Stimulated activated CD8-positive, alpha-beta memory T cell treated with anti-CD3 and anti-CD28 coated beads, Interleukin-7, amount 100 ng/mL, for 48 hours (primary cell): ENCODE results near the gene SLC38A3.
A peak's percentile ranks its signal among the peaks of the same experiment; 100 is the strongest.

Experiments used
- DNase-seq, 2 donors: peaks; one replicate each; pipeline ENCODE4 v3.0.0-alpha.2; 2020; ENCODE audit warnings: low read depth in 1 of 2; ENCODE audit errors: extremely low read depth in 1 of 2

Gene SLC38A3

GRCh38 chr3:50190936-50191660 lies 14.0 kb upstream of the SLC38A3 start, which contains the start of gene GNAT1:
Gene GNAT1, plus strand, starts transcription at chr3:50191610. Its CDS starts 116 bp downstream, at chr3:50191726.
- DNase-seq = no peak

GRCh38 chr3:50192124-50192523 lies 12.9 kb upstream of the SLC38A3 start:
- no peak for DNase-seq

GRCh38 chr3:50192689-50193141 lies 12.4 kb upstream of the SLC38A3 start:
- peak; percentile 58 to 62 for DNase-seq

- no peak for DNase-seq
Observed at GRCh38 chr3:50193286-50193685, 11.8 kb upstream of the SLC38A3 start.

GRCh38 chr3:50193746-50194127 lies 11.3 kb upstream of the SLC38A3 start:
- DNase-seq = no peak

- peak; percentile 46 to 60 for DNase-seq
Observed at GRCh38 chr3:50194128-50194902, 10.8 kb upstream of the SLC38A3 start.

- DNase-seq = no peak
Observed at GRCh38 chr3:50194903-50195500, 10.1 kb upstream of the SLC38A3 start.

- no peak for DNase-seq
Observed at GRCh38 chr3:50195501-50196252, 9.4 kb upstream of the SLC38A3 start.

- no peak for DNase-seq
Observed at GRCh38 chr3:50196253-50196801, 8.7 kb upstream of the SLC38A3 start.

GRCh38 chr3:50201573-50202315 lies 3.3 kb upstream of the SLC38A3 start:
- DNase-seq = no peak

GRCh38 chr3:50202353-50203112 lies 2.5 kb upstream of the SLC38A3 start:
- no peak for DNase-seq

GRCh38 chr3:50203113-50203808 lies 1.8 kb upstream of the SLC38A3 start:
- DNase-seq = no peak

- no peak for DNase-seq
Observed at GRCh38 chr3:50203809-50204803, 965 bp upstream of the SLC38A3 start.

GRCh38 chr3:50205413-50206276 lies 574 bp downstream of the SLC38A3 start:
- peak in 1 of 2 donors; percentile 18 for DNase-seq

- no peak for DNase-seq
Observed at GRCh38 chr3:50207359-50208042, 2.4 kb downstream of the SLC38A3 start.
